HG02973 (cell line): ENCODE data around the gene DHRSX.
"Not testable (repeated sequence)": the region's sequence is repeated elsewhere in the genome, so short reads cannot be mapped to it uniquely, and the experiment has no call there.

Experiments
- ATAC-seq: cut with Tn5 transposase; IDR thresholded peaks from one replicate; pipeline ENCODE4 v1.9.1; 2021; ENCODE audit warnings: moderate library complexity; ENCODE audit not compliant: unreplicated experiment

Gene DHRSX

GRCh38 chrX:2520539-2520938 is 19.8 kb upstream of the DHRSX start:
- no peak for ATAC-seq

GRCh38 chrX:2519638-2520037 is 18.9 kb upstream of the DHRSX start:
- not testable (repeated sequence) for ATAC-seq

- peak; percentile 9 for ATAC-seq
Measured at GRCh38 chrX:2517055-2517454, 16.3 kb upstream of the DHRSX start.

- ATAC-seq: peak; percentile 36
Measured at GRCh38 chrX:2516623-2517022, 15.8 kb upstream of the DHRSX start.

- ATAC-seq: no peak
Measured at GRCh38 chrX:2514131-2514530, 13.4 kb upstream of the DHRSX start.

- ATAC-seq: no peak
Measured at GRCh38 chrX:2513121-2513664, 12.4 kb upstream of the DHRSX start.

- ATAC-seq: no peak
Measured at GRCh38 chrX:2512501-2512900, 11.7 kb upstream of the DHRSX start.

- no peak for ATAC-seq
Measured at GRCh38 chrX:2511326-2511725, 10.6 kb upstream of the DHRSX start.

- ATAC-seq: no peak
Measured at GRCh38 chrX:2508648-2509335, 8.0 kb upstream of the DHRSX start.

GRCh38 chrX:2507904-2508627 is 7.3 kb upstream of the DHRSX start:
- ATAC-seq: no peak

GRCh38 chrX:2507196-2507595 is 6.4 kb upstream of the DHRSX start:
- no peak for ATAC-seq

GRCh38 chrX:2505341-2505740 is 4.6 kb upstream of the DHRSX start:
- not testable (repeated sequence) for ATAC-seq

- ATAC-seq: no peak
Measured at GRCh38 chrX:2504706-2505332, 4.0 kb upstream of the DHRSX start.

- ATAC-seq: no peak
Measured at GRCh38 chrX:2503591-2504500, 3.1 kb upstream of the DHRSX start.

- no peak for ATAC-seq
Measured at GRCh38 chrX:2502668-2503519, 2.1 kb upstream of the DHRSX start.

GRCh38 chrX:2502120-2502667 is 1.4 kb upstream of the DHRSX start:
- no peak for ATAC-seq

- ATAC-seq: no peak
Measured at GRCh38 chrX:2501559-2502102, 855 bp upstream of the DHRSX start.

- ATAC-seq: peak; percentile 42
Measured at GRCh38 chrX:2500091-2500802, 529 bp downstream of the DHRSX start.

GRCh38 chrX:2499507-2499906 is 1.3 kb downstream of the DHRSX start:
- ATAC-seq: no peak
